Limb (tissue), 2 donors: Measurements from ENCODE around the gene ZCWPW2.

ENCODE experiments used
- DNase-seq, 2 donors: peaks; one replicate each; pipeline ENCODE4 v3.0.0-alpha.2; 2016; ENCODE audit errors: extremely low spot score in 2 of 2

ZCWPW2 gene

GRCh38 chr3:28348629-28349468 is at the start of gene ZCWPW2, which contains the start of gene AZI2:
Gene ZCWPW2 (plus strand): TSS chr3:28348721. CDS start chr3:28413069, 64,348 bp downstream.
Gene AZI2 (minus strand): TSS chr3:28348824. CDS start chr3:28340617, 8,207 bp downstream.
- DNase-seq: peak; percentile 96 to 98

GRCh38 chr3:28299705-28300104 is 48.8 kb upstream of the ZCWPW2 start:
- DNase-seq: no peak

GRCh38 chr3:28300345-28300962 is 48.1 kb upstream of the ZCWPW2 start:
- DNase-seq: no peak

GRCh38 chr3:28301688-28302087 is 46.8 kb upstream of the ZCWPW2 start:
- DNase-seq: no peak

GRCh38 chr3:28308196-28308595 is 40.3 kb upstream of the ZCWPW2 start:
- no peak for DNase-seq

- DNase-seq: no peak
Observed at GRCh38 chr3:28315711-28316110, 32.8 kb upstream of the ZCWPW2 start.

GRCh38 chr3:28316226-28316625 is 32.3 kb upstream of the ZCWPW2 start:
- no peak for DNase-seq

- no peak for DNase-seq
Observed at GRCh38 chr3:28317438-28318022, 31.0 kb upstream of the ZCWPW2 start.

- DNase-seq: no peak
Observed at GRCh38 chr3:28320981-28321380, 27.5 kb upstream of the ZCWPW2 start.

GRCh38 chr3:28322464-28322863 is 26.1 kb upstream of the ZCWPW2 start:
- DNase-seq: no peak

- no peak for DNase-seq
Observed at GRCh38 chr3:28326458-28326926, 22.0 kb upstream of the ZCWPW2 start.

GRCh38 chr3:28328188-28329151 is 20.1 kb upstream of the ZCWPW2 start:
- DNase-seq: peak in 1 of 2 donors; percentile 48

- no peak for DNase-seq
Observed at GRCh38 chr3:28334552-28334951, 14.0 kb upstream of the ZCWPW2 start.

- DNase-seq: no peak
Observed at GRCh38 chr3:28335246-28335645, 13.3 kb upstream of the ZCWPW2 start.

GRCh38 chr3:28337230-28337629 is 11.3 kb upstream of the ZCWPW2 start:
- no peak for DNase-seq

GRCh38 chr3:28343144-28343543 is 5.4 kb upstream of the ZCWPW2 start:
- no peak for DNase-seq

- DNase-seq: no peak
Observed at GRCh38 chr3:28345690-28346089, 2.8 kb upstream of the ZCWPW2 start.

GRCh38 chr3:28347374-28348264 is 902 bp upstream of the ZCWPW2 start:
- DNase-seq: no peak

GRCh38 chr3:28348265-28348628 is 274 bp upstream of the ZCWPW2 start:
- no peak for DNase-seq

GRCh38 chr3:28349469-28350000 is 1.0 kb downstream of the ZCWPW2 start:
- DNase-seq: no peak
